PC-9 (cell line): ENCODE data around the gene C5orf58.

ENCODE experiments used
- EZH2 ChIP-seq: fragments of 200-600 bp; sonication (generic); IDR thresholded peaks from 2 replicates; pipeline ENCODE4 v1.8.0; 2017; ENCODE audit warnings: antibody characterized with exemption, low read depth
- TF ChIP-seq, protein P1 (sequence below): fragments of 200-600 bp; sonication (generic); conservative IDR thresholded peaks from 2 replicates; pipeline ENCODE4 v1.6.1; 2017; ENCODE audit warnings: mixed run types, antibody characterized with exemption, mild to moderate bottlenecking, moderate library complexity

GRCh38 chr5:170284231-170284630 lies 51.4 kb downstream of the C5orf58 start:
- TF ChIP-seq, protein P1, sequence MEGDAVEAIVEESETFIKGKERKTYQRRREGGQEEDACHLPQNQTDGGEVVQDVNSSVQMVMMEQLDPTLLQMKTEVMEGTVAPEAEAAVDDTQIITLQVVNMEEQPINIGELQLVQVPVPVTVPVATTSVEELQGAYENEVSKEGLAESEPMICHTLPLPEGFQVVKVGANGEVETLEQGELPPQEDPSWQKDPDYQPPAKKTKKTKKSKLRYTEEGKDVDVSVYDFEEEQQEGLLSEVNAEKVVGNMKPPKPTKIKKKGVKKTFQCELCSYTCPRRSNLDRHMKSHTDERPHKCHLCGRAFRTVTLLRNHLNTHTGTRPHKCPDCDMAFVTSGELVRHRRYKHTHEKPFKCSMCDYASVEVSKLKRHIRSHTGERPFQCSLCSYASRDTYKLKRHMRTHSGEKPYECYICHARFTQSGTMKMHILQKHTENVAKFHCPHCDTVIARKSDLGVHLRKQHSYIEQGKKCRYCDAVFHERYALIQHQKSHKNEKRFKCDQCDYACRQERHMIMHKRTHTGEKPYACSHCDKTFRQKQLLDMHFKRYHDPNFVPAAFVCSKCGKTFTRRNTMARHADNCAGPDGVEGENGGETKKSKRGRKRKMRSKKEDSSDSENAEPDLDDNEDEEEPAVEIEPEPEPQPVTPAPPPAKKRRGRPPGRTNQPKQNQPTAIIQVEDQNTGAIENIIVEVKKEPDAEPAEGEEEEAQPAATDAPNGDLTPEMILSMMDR, result no peak
- TF ChIP-seq EZH2, result no peak
